PC-3 (cell line): ENCODE results near the gene INTS4. TPM values are rescaled to one million over a fixed set of nuclear protein-coding genes. Genes with fewer than 3 reads are reported as not detected.
A peak's percentile ranks its signal among the peaks of the same experiment; 100 is the strongest.
"Not testable (repeated sequence)": the region's sequence is repeated elsewhere in the genome, so short reads cannot be mapped to it uniquely, and the experiment has no call there.

Experiments used
- ATAC-seq: fragments of 200-7000 bp; cut with Tn5 transposase; 2 replicates; pipeline ENCODE4 v1.9.1; 2020; ENCODE audit warnings: mild to moderate bottlenecking, moderate library complexity
- BruUV-seq: library from RNA; stranded (reverse); fragments of 400-500 nt; replicated peaks from 2 replicates; lab custom pipeline; 2021; lab: Mats Ljungman, UMichigan
- CTCF ChIA-PET: fragments of 300-600 bp; sonication (Branson Sonifier 250); formaldehyde crosslinking; loops from one replicate; lab custom pipeline; 2022; ENCODE audit warnings: antibody characterized with exemption; lab: Charles Lee
- POLR2A ChIA-PET: fragments of 300-600 bp; sonication (Branson Sonifier 250); formaldehyde crosslinking; loops from one replicate; lab custom pipeline; 2022; ENCODE audit warnings: antibody characterized with exemption; ENCODE audit not compliant: unreplicated experiment; lab: Charles Lee
- DNase-seq: peaks from one replicate; pipeline ENCODE4 v3.0.0-alpha.2; 2015
- H2AFZ ChIP-seq: fragments of 300-600 bp; sonication (generic); 2 replicates; pipeline ENCODE4 v1.6.0; 2016; ENCODE audit warnings: antibody characterized with exemption, low read length
- H3F3A ChIP-seq: fragments of 300-600 bp; sonication (generic); one replicate; pipeline ENCODE4 v1.6.0; 2017; ENCODE audit warnings: antibody characterized with exemption, low read length, control low read depth, mild to moderate bottlenecking; ENCODE audit not compliant: unreplicated experiment
- H3K27ac ChIP-seq: fragments of 300-600 bp; sonication (generic); 2 replicates; pipeline ENCODE4 v1.5.1; 2016; ENCODE audit warnings: mild to moderate bottlenecking, low read length
- H3K27me3 ChIP-seq: fragments of 300-600 bp; sonication (generic); 2 replicates; pipeline ENCODE4 v1.6.1; 2016; ENCODE audit warnings: low read length, mixed read lengths
- H3K36me3 ChIP-seq: fragments of 300-600 bp; sonication (generic); 2 replicates; pipeline ENCODE4 v1.6.1; 2016; ENCODE audit warnings: low read depth, mixed run types, low read length, mixed read lengths
- H3K4me1 ChIP-seq: fragments of 300-600 bp; sonication (generic); 2 replicates; pipeline ENCODE4 v1.5.1; 2016; ENCODE audit warnings: low read length; ENCODE audit not compliant: insufficient read depth
- H3K4me2 ChIP-seq: fragments of 300-600 bp; sonication (generic); 2 replicates; pipeline ENCODE4 v1.6.0; 2016; ENCODE audit warnings: low read length
- H3K4me3 ChIP-seq: fragments of 300-600 bp; sonication (generic); 2 replicates; pipeline ENCODE4 v1.5.1; 2016; ENCODE audit warnings: mild to moderate bottlenecking, low read length, mixed read lengths
- H3K79me2 ChIP-seq: fragments of 300-600 bp; sonication (generic); 2 replicates; pipeline ENCODE4 v1.6.1; 2017; ENCODE audit warnings: low read length, mixed read lengths
- H3K9ac ChIP-seq: fragments of 300-600 bp; sonication (generic); 2 replicates; pipeline ENCODE4 v1.6.0; 2016; ENCODE audit warnings: mild to moderate bottlenecking, low read length
- H3K9me2 ChIP-seq: fragments of 300-600 bp; sonication (generic); replicated peaks from 2 replicates; pipeline ENCODE4 v1.6.1; 2016; ENCODE audit warnings: mixed run types, low read length, mixed read lengths
- H3K9me3 ChIP-seq: fragments of 300-600 bp; sonication (generic); 2 replicates; pipeline ENCODE4 v1.6.1; 2016; ENCODE audit warnings: low read length, mixed read lengths
- H4K20me1 ChIP-seq: fragments of 300-600 bp; sonication (generic); 2 replicates; pipeline ENCODE4 v1.6.1; 2016; ENCODE audit warnings: low read length, mixed read lengths
- CTCF ChIP-seq: fragments of 300-600 bp; sonication (generic); conservative IDR thresholded peaks from 2 replicates; pipeline ENCODE4 v1.5.1; 2017; ENCODE audit warnings: antibody characterized with exemption, low read depth, mild to moderate bottlenecking, low read length
- EZH2 ChIP-seq: fragments of 300-600 bp; sonication (generic); IDR thresholded peaks from one replicate; pipeline ENCODE4 v1.6.1; 2017; ENCODE audit warnings: antibody characterized with exemption, mild to moderate bottlenecking, low read length; ENCODE audit not compliant: unreplicated experiment
- EZH2phosphoT487 ChIP-seq: fragments of 300-600 bp; sonication (generic); IDR thresholded peaks from 2 replicates; pipeline ENCODE4 v1.6.1; 2018; ENCODE audit warnings: mild to moderate bottlenecking, antibody characterized with exemption, low read length, borderline replicate concordance
- intact Hi-C: fragments of 100-400 bp; cut with micrococcal nuclease; formaldehyde crosslinking; loops from 2 replicates; pipeline ENCODE4 v1.9.0; 2023
- total RNA-seq: library from RNA; depleted of rRNA; stranded (reverse); fragments of >200 nt; gene quantifications from 2 replicates; pipeline ENCODE4 v1.2.3, GENCODE V29; 2014

Gene INTS4
- total RNA-seq, 1 experiment from 2014 or later = 50.8 TPM

- peak; percentile 90 for ATAC-seq
- not testable (repeated sequence) for BruUV-seq, DNase-seq
Measured at GRCh38 chr11:77890619-77891056, 103.8 kb downstream of the INTS4 start.

GRCh38 chr11:77890100-77890614 is 104.3 kb downstream of the INTS4 start:
- Histone ChIP-seq H3K27ac (peak overlapping the region; percentile 70), H3K4me1 (peaks cover 20% of the 10 kb centered on the region), H3K36me3 (peaks cover 17% of the 10 kb centered on the region), H3K4me2 (peak overlapping the region; percentile 31; the same call in 1 of the 2 replicates)
- ATAC-seq = peak; percentile 74; the same call in 1 of the 2 replicates
- H3K9me3 ChIP-seq, H3K27me3 ChIP-seq, DNase-seq, H2AFZ ChIP-seq, CTCF ChIA-PET, H3K9me2 ChIP-seq, H4K20me1 ChIP-seq, POLR2A ChIA-PET, H3K79me2 ChIP-seq, intact Hi-C loops, H3K4me3 ChIP-seq, H3F3A ChIP-seq, H3K9ac ChIP-seq, BruUV-seq: not testable (repeated sequence)

More at GRCh38 chr11:77890619-77891056, 103.8 kb downstream of the INTS4 start:
- H3K79me2 ChIP-seq, H3F3A ChIP-seq, H3K27me3 ChIP-seq, H3K4me3 ChIP-seq, H3K9me2 ChIP-seq, H4K20me1 ChIP-seq, POLR2A ChIA-PET, H2AFZ ChIP-seq, H3K9me3 ChIP-seq, CTCF ChIA-PET, intact Hi-C loops: not testable (repeated sequence)
- peak overlapping the region; percentile 70 for H3K27ac ChIP-seq
- H3K36me3 ChIP-seq = peaks cover 17% of the 10 kb centered on the region
- peaks cover 20% of the 10 kb centered on the region for H3K4me1 ChIP-seq
- 0 out of 2 replicates have a peak overlapping the region, but pooled peaks have one; percentile 12 for H3K9ac ChIP-seq
- peak overlapping the region; percentile 31; the same call in 1 of the 2 replicates for H3K4me2 ChIP-seq

- H2AFZ ChIP-seq, H3K4me2 ChIP-seq, H4K20me1 ChIP-seq, H3K27me3 ChIP-seq, H3K79me2 ChIP-seq, POLR2A ChIA-PET, CTCF ChIA-PET, H3K9me2 ChIP-seq, BruUV-seq, ATAC-seq, H3K4me3 ChIP-seq, DNase-seq, intact Hi-C loops, H3K9me3 ChIP-seq, H3K27ac ChIP-seq, H3K9ac ChIP-seq, H3F3A ChIP-seq: not testable (repeated sequence)
- H3K36me3 ChIP-seq = peaks cover 16% of the 10 kb centered on the region
- H3K4me1 ChIP-seq = peaks cover 20% of the 10 kb centered on the region
Measured at GRCh38 chr11:77889045-77889444, 105.4 kb downstream of the INTS4 start.

GRCh38 chr11:77886401-77886800 is 108.1 kb downstream of the INTS4 start:
- Histone ChIP-seq H4K20me1 (no peaks in the 10 kb centered on the region), H3K9me2 (no peaks in the 10 kb centered on the region), H3K9me3 (no peaks in the 10 kb centered on the region), H3F3A (no peaks in the 10 kb centered on the region), H3K36me3 (peaks cover 23% of the 10 kb centered on the region; the same call in 1 of the 2 replicates), H3K27ac (no peak overlapping the region), H2AFZ (no peak overlapping the region), H3K9ac (no peak overlapping the region), H3K4me1 (peaks cover 10% of the 10 kb centered on the region), H3K4me2 (no peak overlapping the region), H3K79me2 (no peaks in the 10 kb centered on the region), H3K4me3 (no peak overlapping the region), H3K27me3 (no peaks in the 10 kb centered on the region)
- BruUV-seq = no TSS peak
- CTCF ChIA-PET = no interaction called here
- TF ChIP-seq EZH2phosphoT487 (no peak), EZH2 (no peak), CTCF (no peak)
- POLR2A ChIA-PET = no interaction called here
- ATAC-seq (no peak), DNase-seq (no peak)
- intact Hi-C loops = no loop called here
